IMR-90 (cell line): Measurements from ENCODE around the gene PALM. TPM values are rescaled to one million over a fixed set of nuclear protein-coding genes. Genes with fewer than 3 reads are reported as not detected.

Experiments used
- ATAC-seq: fragments of 200-7000 bp; cut with Tn5 transposase; 2 replicates; pipeline ENCODE4 v1.9.1; 2020; ENCODE audit warnings: low read depth, mild to moderate bottlenecking, moderate library complexity
- BruUV-seq: library from RNA; stranded (reverse); fragments of 400-500 nt; replicated peaks from 2 replicates; lab custom pipeline; 2021; lab: Mats Ljungman, UMichigan
- CTCF ChIA-PET: fragments of 300-600 bp; formaldehyde crosslinking; extraction: SDS; loops from one replicate; lab custom pipeline; 2021; ENCODE audit warnings: antibody characterized with exemption; lab: Yijun Ruan, JAX
- POLR2A ChIA-PET: fragments of 300-600 bp; sonication (Branson Sonifier 250); formaldehyde crosslinking; loops from one replicate; lab custom pipeline; 2022; ENCODE audit warnings: antibody characterized with exemption; ENCODE audit not compliant: unreplicated experiment; lab: Charles Lee
- DNase-seq: peaks from one replicate; pipeline ENCODE4 v3.0.0; 2013
- H2AFZ ChIP-seq: replicated peaks from 2 replicates; pipeline ENCODE3; 2013; ENCODE audit warnings: low read length, mild to moderate bottlenecking; ENCODE audit not compliant: poor library complexity
- H2AK5ac ChIP-seq: 2 replicates; pipeline ENCODE4 v1.6.1; 2013; ENCODE audit warnings: low read depth, low read length, inconsistent platforms
- H2AK9ac ChIP-seq: replicated peaks from 2 replicates; pipeline ENCODE3; 2013; ENCODE audit warnings: mild to moderate bottlenecking, low read depth, low read length, moderate library complexity; ENCODE audit not compliant: poor library complexity
- H2BK120ac ChIP-seq: 2 replicates; pipeline ENCODE4 v1.6.1; 2013; ENCODE audit warnings: low read depth, low read length, inconsistent platforms
- H2BK15ac ChIP-seq: 3 replicates; pipeline ENCODE4 v1.6.1; 2013; ENCODE audit warnings: low read depth, low read length, inconsistent platforms
- H2BK20ac ChIP-seq: 2 replicates; pipeline ENCODE4 v1.6.1; 2013; ENCODE audit warnings: low read depth, mild to moderate bottlenecking, inconsistent platforms, low read length, moderate library complexity
- H2BK5ac ChIP-seq: 2 replicates; pipeline ENCODE4 v1.6.1; 2013; ENCODE audit warnings: mild to moderate bottlenecking, low read depth, low read length, inconsistent platforms; ENCODE audit not compliant: poor library complexity, severe bottlenecking
- H3K14ac ChIP-seq: replicated peaks from 2 replicates; pipeline ENCODE4 v1.6.1; 2013; ENCODE audit warnings: low read depth, low read length, inconsistent platforms
- H3K18ac ChIP-seq: 2 replicates; pipeline ENCODE4 v1.6.1; 2013; ENCODE audit warnings: low read depth, low read length, control low read depth
- H3K23ac ChIP-seq: 2 replicates; pipeline ENCODE4 v1.6.1; 2013; ENCODE audit warnings: low read depth, low read length, inconsistent platforms
- H3K27ac ChIP-seq: 2 replicates; pipeline ENCODE4 v1.5.1; 2013; ENCODE audit warnings: mild to moderate bottlenecking, control low read depth, low read length; ENCODE audit not compliant: insufficient read depth
- H3K27me3 ChIP-seq: 2 replicates; pipeline ENCODE4 v1.6.1; 2013; ENCODE audit warnings: low read length; ENCODE audit not compliant: control insufficient read depth, insufficient read depth
- H3K36me3 ChIP-seq: 2 replicates; pipeline ENCODE4 v1.6.1; 2013; ENCODE audit warnings: low read length, mixed read lengths; ENCODE audit not compliant: control insufficient read depth, insufficient read depth
- H3K4ac ChIP-seq: 2 replicates; pipeline ENCODE4 v1.6.1; 2013; ENCODE audit warnings: low read depth, low read length, inconsistent platforms
- H3K4me1 ChIP-seq: 2 replicates; pipeline ENCODE4 v1.6.1; 2013; ENCODE audit warnings: low read length, mixed read lengths; ENCODE audit not compliant: control insufficient read depth, insufficient read depth
- H3K4me2 ChIP-seq: 2 replicates; pipeline ENCODE4 v1.6.1; 2013; ENCODE audit warnings: low read depth, mild to moderate bottlenecking, control low read depth, low read length, moderate library complexity
- H3K4me3 ChIP-seq: 2 replicates; pipeline ENCODE4 v1.5.1; 2013; ENCODE audit warnings: low read depth, mild to moderate bottlenecking, control low read depth, low read length, moderate library complexity; ENCODE audit not compliant: insufficient read depth
- H3K56ac ChIP-seq: 2 replicates; pipeline ENCODE4 v1.6.1; 2013; ENCODE audit warnings: low read length, inconsistent platforms; ENCODE audit not compliant: insufficient read depth; ENCODE audit errors: extremely low read depth
- H3K79me1 ChIP-seq, 2 experiments: 2 replicates each; pipeline ENCODE4 v1.6.1; 2013; ENCODE audit warnings: low read length in 2 of 2, inconsistent platforms in 1 of 2, low read depth in 1 of 2
- H3K9ac ChIP-seq: 2 replicates; pipeline ENCODE4 v1.6.1; 2013; ENCODE audit warnings: low read depth, low read length, control low read depth
- H3K9me1 ChIP-seq: 2 replicates; pipeline ENCODE4 v1.6.1; 2013; ENCODE audit warnings: low read length, inconsistent platforms; ENCODE audit not compliant: insufficient read depth
- H3K9me3 ChIP-seq: 2 replicates; pipeline ENCODE4 v1.6.1; 2013; ENCODE audit warnings: low read length; ENCODE audit not compliant: control insufficient read depth, insufficient read depth
- H4K20me1 ChIP-seq: 2 replicates; pipeline ENCODE4 v1.6.1; 2013; ENCODE audit warnings: low read length, inconsistent platforms; ENCODE audit not compliant: insufficient read depth
- H4K5ac ChIP-seq: 2 replicates; pipeline ENCODE4 v1.6.1; 2013; ENCODE audit warnings: mild to moderate bottlenecking, low read depth, low read length, control low read depth
- H4K8ac ChIP-seq, 2 experiments: 2 replicates each; pipeline ENCODE4 v1.6.1; 2013; ENCODE audit warnings: low read depth in 2 of 2, low read length in 2 of 2, control low read depth in 1 of 2, inconsistent platforms in 1 of 2
- H4K91ac ChIP-seq: 2 replicates; pipeline ENCODE4 v1.6.1; 2013; ENCODE audit warnings: low read depth, low read length, inconsistent platforms; ENCODE audit not compliant: insufficient read depth
- ELK1 ChIP-seq: fragments of 150-350 bp; IDR thresholded peaks from 2 replicates; pipeline ENCODE4 v1.6.1; 2016; ENCODE audit warnings: low read depth, mild to moderate bottlenecking, low read length, moderate library complexity, borderline replicate concordance
- MAZ ChIP-seq: IDR thresholded peaks from 2 replicates; pipeline ENCODE4 v1.6.1; 2012; ENCODE audit warnings: low read depth, mild to moderate bottlenecking, low read length, improper control_type of control experiment, moderate library complexity, borderline replicate concordance
- RFX5 ChIP-seq: IDR thresholded peaks from 2 replicates; pipeline ENCODE4 v1.8.0; 2012; ENCODE audit warnings: low read depth, mild to moderate bottlenecking, low read length, moderate library complexity
- WGBS, 2 experiments: methylation state at CpG; one replicate each; pipeline versions ENCODE4 v1.1.5 to v1.1.7; 2013; ENCODE audit warnings: missing lambda C conversion rate in 2 of 2; ENCODE audit not compliant: insufficient read length in 1 of 2; ENCODE audit errors: extremely low coverage in 2 of 2; 5-methylcytosine and 5-hydroxymethylcytosine counted together
- dilution Hi-C: fragments of 300-500 bp; cut with HindIII; formaldehyde crosslinking; loops from one replicate; pipeline ENCODE4 v1.14.3; 2018; ENCODE audit warnings: low sequenced_read_pairs; ENCODE audit not compliant: unreplicated experiment
- in situ Hi-C: fragments of 300-500 bp; cut with MboI; formaldehyde crosslinking; loops from 3 replicates; pipeline ENCODE4 v1.14.3; 2019; ENCODE audit warnings: low sequenced_read_pairs, inconsistent platforms, mixed read lengths
- intact Hi-C: fragments of 100-400 bp; cut with micrococcal nuclease; formaldehyde crosslinking; loops from 2 replicates; pipeline ENCODE4 v1.10.0; 2022
- polyA plus RNA-seq, 3 experiments: library from polyadenylated mRNA; depleted of rRNA; stranded (reverse); fragments of >200 nt; gene quantifications; 2 replicates each; pipeline ENCODE4 v1.2.3, GENCODE V29; 2012; ENCODE audit warnings: low replicate concordance in 1 of 3
- total RNA-seq: library from RNA; depleted of rRNA; stranded (reverse); fragments of >200 nt; gene quantifications from 2 replicates; pipeline ENCODE4 v1.2.3, GENCODE V29; 2012

PALM gene
- total and polyA plus RNA-seq, 2 of the 4 experiments (the other 2 are of a cell fraction) = 2.2 to 7.4 TPM

GRCh38 chr19:742540-743075 lies 33.9 kb downstream of the PALM start:
- Histone ChIP-seq H3K56ac (no peak overlapping the region), H3K4ac (no peak overlapping the region), H2BK5ac (no peak overlapping the region), H4K5ac (no peak overlapping the region), H3K9ac (no peak overlapping the region), H2AFZ (no peak overlapping the region), H3K14ac (no peak overlapping the region), H3K4me1 (no peaks in the 10 kb centered on the region), H2AK9ac (no peak overlapping the region), H4K91ac (no peak overlapping the region), H3K9me1 (no peaks in the 10 kb centered on the region), H2BK20ac (no peak overlapping the region), H3K4me3 (no peak overlapping the region), H2BK15ac (no peak overlapping the region), H3K9me3 (peaks cover 26% of the 10 kb centered on the region), H4K8ac (no peak overlapping the region), H3K18ac (no peak overlapping the region), H3K27ac (no peak overlapping the region), H3K4me2 (no peak overlapping the region), H3K23ac (no peak overlapping the region), H4K20me1 (no peaks in the 10 kb centered on the region), H2AK5ac (no peak overlapping the region), H3K36me3 (peaks cover 6% of the 10 kb centered on the region; the same call in 1 of the 2 replicates), H3K79me1 (no peaks in the 10 kb centered on the region), H2BK120ac (no peak overlapping the region), H3K27me3 (no peaks in the 10 kb centered on the region)
- in situ Hi-C loops = no loop called here
- ATAC-seq (no peak), DNase-seq (no peak)
- intact Hi-C loops = no loop called here
- dilution Hi-C loops = no loop called here
- no TSS peak for BruUV-seq
- 93% methylated on average over 10 of the region's 24 CpGs; no CpG with 5 or more reads in 1 of the 2 experiments for WGBS, 2 experiments
- TF ChIP-seq MAZ (no peak), RFX5 (no peak), ELK1 (no peak)
- POLR2A ChIA-PET = no interaction called here
- CTCF ChIA-PET = no interaction called here
